ENCODE results near the gene SEMA6A. TPM values are rescaled to one million over a fixed set of nuclear protein-coding genes. Genes with fewer than 3 reads are reported as not detected.

The SEMA6A gene
- polyA plus RNA-seq, 1 donor (not counting 4 experiments of a cell fraction or from before 2014, with no cell fraction given): 0.68 TPM

- Histone ChIP-seq H3K27ac (ENCODE audit: control insufficient read depth, insufficient read depth, low read length) (no peak overlapping the region), H3K9me3 (ENCODE audit: control insufficient read depth, low read depth, low read length) (no peaks in the 10 kb centered on the region), H3K9ac (ENCODE audit: control insufficient read depth, extremely low read depth, insufficient read depth, low read length) (no peak overlapping the region), H3K9me1 (ENCODE audit: control insufficient read depth, extremely low read depth, insufficient read depth, low read length) (no peaks in the 10 kb centered on the region), H3K4me1 (ENCODE audit: control insufficient read depth, extremely low read depth, insufficient read depth, low read length) (peaks cover 11% of the 10 kb centered on the region), H3K4me3 (ENCODE audit: control insufficient read depth in 2 of 3, extremely low read depth in 1 of 3, insufficient read depth in 2 of 3, low read depth in 1 of 3, low read length in 3 of 3) (no peak overlapping the region), H4K20me1 (ENCODE audit: control insufficient read depth, extremely low read depth, insufficient read depth, low read length) (no peaks in the 10 kb centered on the region), H3K27me3 (ENCODE audit: control insufficient read depth, extremely low read depth, insufficient read depth, low read length) (peaks cover 23% of the 10 kb centered on the region), H3K79me2 (ENCODE audit: control insufficient read depth, insufficient read depth, low read length) (no peaks in the 10 kb centered on the region), H3K36me3 (ENCODE audit: control insufficient read depth in 2 of 2, extremely low read depth in 1 of 2, insufficient read depth in 2 of 2, low read length in 2 of 2) (no peaks in the 10 kb centered on the region), H3K4me2 (ENCODE audit: control insufficient read depth, extremely low read depth, insufficient read depth, low read depth, low read length) (no peak overlapping the region), H2AFZ (ENCODE audit: control insufficient read depth, low read length) (no peak overlapping the region)
- DNase-seq (ENCODE audit: low read depth, low spot score): no peak
- FAIRE-seq: no peak
- dilution Hi-C loops (cut with MboI; ENCODE audit: extremely low pct_ligation_motif_present, low sequenced_read_pairs): no loop called here
- TF ChIP-seq CTCF (optimal IDR thresholded peaks at IDR 0.05 in 1 of 3, IDR thresholded peaks at IDR 0.05 in 1 of 3, conservative IDR thresholded peaks at IDR 0.05 in 1 of 3; ENCODE audit: extremely low read depth in 1 of 3, insufficient read depth in 2 of 3, low read length in 3 of 3): no peak
- no peak for TF ChIP-seq EZH2 (IDR thresholded peaks at IDR 0.05; ENCODE audit: low read length)
Observed at GRCh38 chr5:116577064-116577788, 2.6 kb upstream of the SEMA6A start.

- H3K4me2 ChIP-seq (ENCODE audit: control insufficient read depth, extremely low read depth, insufficient read depth, low read depth, low read length): peak overlapping the region; percentile 100
Observed at GRCh38 chr5:116576053-116576713, 1.6 kb upstream of the SEMA6A start.

More at GRCh38 chr5:116576053-116576713, 1.6 kb upstream of the SEMA6A start:
- Histone ChIP-seq H3K79me2 (ENCODE audit: control insufficient read depth, insufficient read depth, low read length) (no peaks in the 10 kb centered on the region), H3K27ac (ENCODE audit: control insufficient read depth, insufficient read depth, low read length) (peak overlapping the region; percentile 60), H3K4me1 (ENCODE audit: control insufficient read depth, extremely low read depth, insufficient read depth, low read length) (peaks cover 11% of the 10 kb centered on the region), H3K9me3 (ENCODE audit: control insufficient read depth, low read depth, low read length) (no peaks in the 10 kb centered on the region), H2AFZ (ENCODE audit: control insufficient read depth, low read length) (peak overlapping the region; percentile 91), H3K9ac (ENCODE audit: control insufficient read depth, extremely low read depth, insufficient read depth, low read length) (peak overlapping the region; percentile 76), H3K4me3 (ENCODE audit: control insufficient read depth in 2 of 3, extremely low read depth in 1 of 3, insufficient read depth in 2 of 3, low read depth in 1 of 3, low read length in 3 of 3) (peak overlapping the region; percentile 44 to 85 (median 82)), H3K36me3 (ENCODE audit: control insufficient read depth in 2 of 2, extremely low read depth in 1 of 2, insufficient read depth in 2 of 2, low read length in 2 of 2) (no peaks in the 10 kb centered on the region), H4K20me1 (ENCODE audit: control insufficient read depth, extremely low read depth, insufficient read depth, low read length) (no peaks in the 10 kb centered on the region), H3K9me1 (ENCODE audit: control insufficient read depth, extremely low read depth, insufficient read depth, low read length) (no peaks in the 10 kb centered on the region), H3K27me3 (ENCODE audit: control insufficient read depth, extremely low read depth, insufficient read depth, low read length) (peaks cover 27% of the 10 kb centered on the region)
- DNase-seq (ENCODE audit: low read depth, low spot score) (peak; percentile 9), FAIRE-seq (no peak)
- dilution Hi-C loops (cut with MboI; ENCODE audit: extremely low pct_ligation_motif_present, low sequenced_read_pairs): no loop called here
- TF ChIP-seq EZH2 (IDR thresholded peaks at IDR 0.05; ENCODE audit: low read length) (no peak), CTCF (optimal IDR thresholded peaks at IDR 0.05 in 1 of 3, IDR thresholded peaks at IDR 0.05 in 1 of 3, conservative IDR thresholded peaks at IDR 0.05 in 1 of 3; ENCODE audit: extremely low read depth in 1 of 3, insufficient read depth in 2 of 3, low read length in 3 of 3) (peak; percentile 85 to 89 (median 86))
